Right ventricle myocardium inferior (tissue), 1 donor: ENCODE data around the gene TMEM132C. TPM values are rescaled to one million over a fixed set of nuclear protein-coding genes. Genes with fewer than 3 reads are reported as not detected.
"Not testable (repeated sequence)": the region's sequence is repeated elsewhere in the genome, so short reads cannot be mapped to it uniquely, and the experiment has no call there.

ENCODE experiments used
- ATAC-seq: fragments of 200-7000 bp; cut with Tn5 transposase; one replicate; pipeline ENCODE4 v1.9.1; 2020; ENCODE audit warnings: mild to moderate bottlenecking, moderate library complexity
- DNase-seq: peaks from one replicate; pipeline ENCODE4 v3.0.0; 2021; ENCODE audit errors: missing footprints
- intact Hi-C: fragments of 100-400 bp; cut with DNase I; formaldehyde crosslinking; loops from one replicate; pipeline ENCODE4 v1.11.0; 2022
- total RNA-seq: library from RNA; stranded (reverse); fragmentation: NEBNext Ultra II Directional; extraction: Animal tissue kit (Norgen Biotek cat#: 25700); gene quantifications from one replicate; pipeline ENCODE4 v1.2.1, GENCODE V29; 2021
- donor health status: DM: no; HTN: yes; CAD: no; lungs with severe emphysema.

Gene TMEM132C
- total RNA-seq, 1 donor from 2014 or later: 2.6 TPM

- ATAC-seq (no peak), DNase-seq (no peak)
- intact Hi-C loops: no loop called here
Observed at GRCh38 chr12:128571906-128572810, 305.2 kb downstream of the TMEM132C start.

- ATAC-seq (no peak), DNase-seq (no peak)
- intact Hi-C loops: no loop called here
Observed at GRCh38 chr12:128573907-128574306, 306.9 kb downstream of the TMEM132C start.

- no peak for ATAC-seq
- no peak for DNase-seq
- intact Hi-C loops: no loop called here
Observed at GRCh38 chr12:128578045-128578444, 311.1 kb downstream of the TMEM132C start.

GRCh38 chr12:128581321-128581761 lies 314.4 kb downstream of the TMEM132C start:
- ATAC-seq: no peak
- intact Hi-C loops: no loop called here
- DNase-seq: no peak

- intact Hi-C loops: no loop called here
- ATAC-seq (no peak), DNase-seq (no peak)
Observed at GRCh38 chr12:128583453-128583852, 316.5 kb downstream of the TMEM132C start.

- intact Hi-C loops: no loop called here
- no peak for DNase-seq
- no peak for ATAC-seq
Observed at GRCh38 chr12:128586451-128587029, 319.6 kb downstream of the TMEM132C start.

- DNase-seq (no peak), ATAC-seq (no peak)
- intact Hi-C loops: no loop called here
Observed at GRCh38 chr12:128587918-128588317, 320.9 kb downstream of the TMEM132C start.

GRCh38 chr12:128592220-128592744 lies 325.3 kb downstream of the TMEM132C start:
- ATAC-seq (no peak), DNase-seq (no peak)
- intact Hi-C loops: no loop called here

GRCh38 chr12:128594521-128594920 lies 327.6 kb downstream of the TMEM132C start:
- intact Hi-C loops: no loop called here
- no peak for DNase-seq
- no peak for ATAC-seq

- intact Hi-C loops: no loop called here
- DNase-seq (no peak), ATAC-seq (no peak)
Observed at GRCh38 chr12:128595609-128596008, 328.6 kb downstream of the TMEM132C start.

- ATAC-seq (no peak), DNase-seq (no peak)
- intact Hi-C loops: no loop called here
Observed at GRCh38 chr12:128600886-128601285, 333.9 kb downstream of the TMEM132C start.

- no peak for DNase-seq
- intact Hi-C loops: no loop called here
- ATAC-seq: no peak
Observed at GRCh38 chr12:128603573-128604115, 336.7 kb downstream of the TMEM132C start.

- ATAC-seq, DNase-seq, intact Hi-C loops: not testable (repeated sequence)
Observed at GRCh38 chr12:128604219-128604618, 337.2 kb downstream of the TMEM132C start.

- ATAC-seq (no peak), DNase-seq (no peak)
- intact Hi-C loops: no loop called here
Observed at GRCh38 chr12:128606051-128606450, 339.1 kb downstream of the TMEM132C start.

GRCh38 chr12:128606538-128606937 lies 339.6 kb downstream of the TMEM132C start:
- no peak for DNase-seq
- no peak for ATAC-seq
- intact Hi-C loops: no loop called here

GRCh38 chr12:128606970-128607369 lies 340.0 kb downstream of the TMEM132C start:
- no peak for ATAC-seq
- no peak for DNase-seq

GRCh38 chr12:128607641-128608040 lies 340.7 kb downstream of the TMEM132C start:
- DNase-seq (no peak), ATAC-seq (no peak)
- intact Hi-C loops: no loop called here

More at GRCh38 chr12:128606970-128607369, 340.0 kb downstream of the TMEM132C start:
- intact Hi-C loops: no loop called here

GRCh38 chr12:128609861-128610260 lies 342.9 kb downstream of the TMEM132C start:
- ATAC-seq (no peak), DNase-seq (no peak)
- intact Hi-C loops: no loop called here

- ATAC-seq: no peak
- DNase-seq: no peak
- intact Hi-C loops: no loop called here
Observed at GRCh38 chr12:128611736-128612135, 344.8 kb downstream of the TMEM132C start.
